NCI-H1105 (cell line): ENCODE measurements around the gene CDH15.
"Not testable (repeated sequence)": the region's sequence is repeated elsewhere in the genome, so short reads cannot be mapped to it uniquely, and the experiment has no call there.

Experiments used
- DNase-seq: peaks from one replicate; lab custom pipeline; 2025; lab: John Stamatoyannopoulos, UW

CDH15 gene

GRCh38 chr16:89233678-89234490, 62.3 kb downstream of the CDH15 start:
- DNase-seq = no peak

DNA sequence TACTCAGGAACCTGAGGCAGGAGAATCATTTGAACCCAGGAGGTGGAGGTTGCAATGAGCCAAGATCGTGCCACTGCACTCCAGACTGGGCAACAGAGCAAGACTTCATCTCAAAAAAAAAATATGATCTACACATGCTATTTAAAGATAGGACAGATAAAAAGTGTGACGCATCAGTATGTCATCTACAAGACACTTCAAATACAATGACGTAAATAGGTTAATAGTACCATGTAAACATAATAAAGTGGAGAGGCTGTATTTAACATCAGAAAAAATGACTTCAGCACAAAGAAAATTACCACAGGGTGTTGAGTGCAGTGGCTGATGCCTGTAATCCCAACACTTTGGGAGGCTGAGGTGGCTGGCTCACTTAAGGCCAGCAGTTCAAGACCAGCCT, 66.2 kb downstream of the CDH15 start:
- no peak for DNase-seq

GRCh38 chr16:89241187-89242007, 69.8 kb downstream of the CDH15 start:
- DNase-seq = no peak

- no peak for DNase-seq
Measured at GRCh38 chr16:89242795-89243200, 71.2 kb downstream of the CDH15 start.

DNA sequence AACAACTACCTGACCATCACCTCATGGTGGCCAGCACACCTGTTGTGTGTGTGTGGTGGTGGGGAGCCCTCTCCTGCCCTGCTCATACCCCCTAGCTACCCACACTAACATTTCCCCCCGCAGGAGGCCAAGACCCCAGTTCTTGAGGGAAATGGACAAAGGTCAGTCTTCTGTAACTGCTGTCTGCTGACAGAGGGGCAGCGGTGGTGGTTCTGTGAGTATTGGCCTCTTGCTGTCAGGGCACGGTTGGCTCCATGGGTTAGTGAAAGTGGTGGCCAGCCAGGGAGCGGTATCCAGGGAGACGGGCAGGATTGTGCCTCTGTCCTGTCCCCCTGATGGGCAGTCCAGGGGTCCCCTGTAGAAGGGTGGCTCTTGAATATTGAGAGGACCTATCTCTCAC, 72.1 kb downstream of the CDH15 start:
- DNase-seq = no peak

- DNase-seq = not testable (repeated sequence)
Measured at GRCh38 chr16:89244264-89244663, 72.7 kb downstream of the CDH15 start.

- DNase-seq = no peak
Measured at GRCh38 chr16:89244754-89245153, 73.2 kb downstream of the CDH15 start.
